Airway epithelial cell (primary cell): Measurements from ENCODE around the gene ABHD12B. TPM values are rescaled to one million over a fixed set of nuclear protein-coding genes. Genes with fewer than 3 reads are reported as not detected.

ENCODE experiments used
- total RNA-seq: library from RNA; depleted of rRNA; stranded (reverse); fragments of >200 nt; gene quantifications from 2 replicates; pipeline ENCODE4 v1.2.3, GENCODE V29; 2015

Gene ABHD12B
- not detected in 2 replicates for total RNA-seq

DNA sequence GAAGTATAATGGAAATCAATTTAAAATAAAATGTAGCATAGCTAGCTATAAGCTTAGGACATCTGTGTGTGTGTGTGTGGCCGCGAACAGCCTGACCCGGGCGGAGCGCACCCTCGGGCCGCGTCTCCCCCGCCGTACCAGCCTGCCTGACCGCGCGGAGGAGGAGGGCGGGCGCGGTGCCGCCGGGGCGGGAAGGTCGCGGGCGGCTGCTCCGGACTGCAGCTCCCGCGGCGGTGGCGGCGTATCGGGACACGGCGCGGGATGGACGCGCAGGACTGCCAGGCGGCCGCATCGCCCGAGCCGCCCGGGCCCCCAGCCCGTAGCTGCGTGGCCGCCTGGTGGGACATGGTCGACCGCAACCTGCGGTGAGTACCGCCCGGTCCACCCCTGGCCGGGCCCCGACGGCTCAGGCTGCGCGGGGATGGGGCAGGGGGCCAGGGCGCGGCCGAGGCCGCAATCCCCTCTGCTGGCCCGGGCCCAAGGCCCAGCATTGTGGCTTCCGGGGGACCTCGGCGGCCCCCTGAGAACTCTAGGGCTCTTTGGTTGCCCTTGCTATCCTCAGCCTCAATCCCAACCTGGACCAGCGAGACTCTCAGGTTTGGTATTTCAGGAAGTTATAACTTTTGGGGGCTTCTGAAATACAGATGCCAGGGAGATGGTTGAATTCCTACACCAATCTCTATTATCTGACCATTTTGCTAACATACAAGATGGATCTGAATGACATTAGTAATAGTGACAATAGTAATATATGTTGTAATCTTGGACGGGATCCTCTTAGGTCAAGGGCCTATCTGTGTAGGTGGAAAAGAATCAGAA is at the start of gene ABHD12B:
TSS of gene ABHD12B (plus strand) at position 140 of the 819 bp plus-strand sequence. CDS start at position 262, 122 bp downstream.

GRCh38 chr14:50830932-50831725 is 40.7 kb upstream of the ABHD12B start, which contains the start of gene NIN:
NIN (minus strand) TSS chr14:50831162; CDS start chr14:50822056, 9,106 bp downstream.

GRCh38 chr14:50943943-50944646 is 72.2 kb downstream of the ABHD12B start, which contains the start of gene PYGL:
PYGL (minus strand) TSS chr14:50944483; CDS start chr14:50944403, 80 bp downstream.

Other genes with a start within 250 kb of the ABHD12B start
- 11.8 and 16.9 TPM in 2 replicates for gene SAV1, start 203.7 kb upstream of the ABHD12B start, total RNA-seq
- gene NIN, start 40.9 kb upstream of the ABHD12B start, total RNA-seq, result 11.4 and 16.6 TPM in 2 replicates
- gene PYGL, start 72.4 kb downstream of the ABHD12B start, total RNA-seq, result 115 and 149 TPM in 2 replicates
- gene TRIM9, start 223.1 kb downstream of the ABHD12B start, total RNA-seq, result 0.14 and 0.42 TPM in 2 replicates